ENCODE results near the gene ISOC2. TPM values are rescaled to one million over a fixed set of nuclear protein-coding genes. Genes with fewer than 3 reads are reported as not detected.

ISOC2 gene
- total RNA-seq, 2 experiments from 2014 or later: 31.9 to 32.1 TPM

DNA sequence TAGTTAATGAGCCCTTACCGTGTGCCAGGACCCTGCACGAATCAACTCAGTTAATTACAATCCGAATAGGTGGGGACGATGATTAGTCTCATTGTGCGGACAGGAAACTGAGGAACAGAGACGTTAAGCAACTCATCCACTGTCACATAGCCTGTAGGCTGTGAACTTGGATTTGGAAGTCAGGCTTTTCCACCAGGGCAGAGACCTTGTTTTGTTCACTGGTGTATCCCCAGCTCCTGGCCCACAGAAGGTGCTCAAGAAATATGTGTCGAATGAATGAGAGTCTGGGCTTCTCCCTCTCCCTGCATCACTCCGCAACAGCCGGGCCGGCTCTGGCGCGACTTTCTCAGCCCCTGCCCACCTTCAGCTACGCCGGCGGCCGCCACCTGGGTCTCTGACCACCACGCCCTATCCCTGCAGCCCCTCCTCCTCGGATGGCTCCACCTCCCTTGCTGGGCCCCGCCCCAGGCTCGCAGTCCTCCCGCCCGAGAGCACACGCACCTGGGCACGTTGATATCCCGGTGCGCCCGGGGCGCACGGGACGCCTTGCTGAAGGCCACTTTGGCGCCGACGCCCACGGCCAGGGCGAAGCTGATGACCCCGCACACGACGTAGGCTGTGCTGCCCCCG, 19.6 kb downstream of the ISOC2 start:
- CTCF ChIA-PET: interaction anchor here (1.2 to 2.2 kb wide), 2 partner anchors 12 to 62 kb away, joined by 4 to 5 read pairs; no protein-coding TSS in a partner anchor
- Mint-ChIP-seq H3K27me3 (ENCODE audit: low read depth) (peaks cover 61% of the 10 kb centered on the region), H3K4me3 (no peak overlapping the region), H3K36me3 (ENCODE audit: low read depth) (peaks cover 3% of the 10 kb centered on the region), H3K27ac (peak overlapping the region; percentile 2), H3K4me1 (ENCODE audit: low read depth) (peaks cover 12% of the 10 kb centered on the region), H3K9me3 (ENCODE audit: insufficient read depth) (no peaks in the 10 kb centered on the region)
- POLR2A ChIA-PET: no interaction called here
- DNase-seq (no peak), ATAC-seq (no peak)

DNA sequence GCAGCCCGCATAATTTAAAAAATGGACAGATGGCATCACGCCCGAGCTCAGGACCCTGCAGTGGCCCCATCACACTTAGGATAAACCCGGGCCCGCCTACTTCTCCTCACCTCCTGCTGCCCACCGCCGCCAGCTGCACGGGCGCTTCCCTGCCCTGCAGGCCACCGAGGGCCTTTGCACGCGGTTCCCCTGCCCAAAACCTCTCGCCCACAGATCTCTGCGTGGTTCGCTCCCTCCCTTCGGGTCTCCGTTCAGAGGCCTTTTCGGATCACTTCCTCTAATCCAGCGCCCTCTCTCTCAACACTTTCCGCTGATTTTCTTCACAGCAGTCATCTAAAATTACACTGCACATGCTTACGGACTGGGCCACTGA, 20.1 kb downstream of the ISOC2 start:
- DNase-seq (no peak), ATAC-seq (no peak)
- ChIA-PET CTCF (interaction anchor here (1.2 to 2.2 kb wide), 2 partner anchors 12 to 63 kb away, joined by 4 to 5 read pairs; no protein-coding TSS in a partner anchor), POLR2A (no interaction called here)
- Mint-ChIP-seq H3K9me3 (ENCODE audit: insufficient read depth) (no peaks in the 10 kb centered on the region), H3K4me1 (ENCODE audit: low read depth) (peaks cover 12% of the 10 kb centered on the region), H3K27me3 (ENCODE audit: low read depth) (peaks cover 64% of the 10 kb centered on the region), H3K4me3 (peak overlapping the region; percentile 1), H3K36me3 (ENCODE audit: low read depth) (peaks cover 3% of the 10 kb centered on the region), H3K27ac (peak overlapping the region; percentile 2)

DNA sequence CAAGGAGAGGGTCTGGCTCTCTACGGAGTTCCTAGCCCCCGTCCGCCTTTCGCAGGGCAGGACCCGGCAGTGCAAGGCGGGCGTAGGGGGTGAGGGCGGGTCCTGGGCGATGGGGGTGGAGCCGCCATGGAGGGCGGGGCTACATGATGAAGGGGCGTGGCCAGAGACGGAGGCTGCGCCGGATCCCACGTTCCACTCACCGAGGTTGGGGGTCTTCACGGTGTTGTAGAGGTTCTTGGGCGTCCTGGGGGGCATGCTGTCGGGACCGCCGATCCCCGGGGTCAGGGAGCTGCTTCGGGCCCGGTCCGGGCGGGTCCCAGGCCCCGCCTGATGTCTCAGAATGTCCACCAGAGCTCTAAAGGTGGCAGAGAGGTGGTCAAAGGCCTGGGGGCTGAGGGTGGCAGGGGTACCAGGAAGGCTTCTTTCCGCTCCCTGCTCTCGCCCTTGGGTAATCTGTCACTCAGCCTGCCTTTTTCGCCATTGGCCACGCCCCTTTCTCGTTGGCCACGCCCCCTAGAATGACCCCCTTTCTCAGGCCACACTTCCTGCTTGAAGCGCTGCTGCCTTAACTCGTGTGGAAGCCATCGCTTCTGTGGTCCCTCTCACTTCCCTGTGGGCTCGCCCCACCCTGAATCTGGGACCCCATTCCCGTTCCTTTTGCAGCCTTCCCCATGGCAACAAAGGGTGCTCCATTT, 20.9 kb downstream of the ISOC2 start:
- DNase-seq (no peak), ATAC-seq (no peak)
- CTCF ChIA-PET: interaction anchor here (1.2 to 2.2 kb wide), 2 partner anchors 13 to 63 kb away, joined by 4 to 5 read pairs; no protein-coding TSS in a partner anchor
- peak overlapping the region; percentile 12 for H3K27ac Mint-ChIP-seq
- no peaks in the 10 kb centered on the region for H3K9me3 Mint-ChIP-seq (ENCODE audit: insufficient read depth)
- peaks cover 12% of the 10 kb centered on the region for H3K4me1 Mint-ChIP-seq (ENCODE audit: low read depth)
- peaks cover 3% of the 10 kb centered on the region for H3K36me3 Mint-ChIP-seq (ENCODE audit: low read depth)
- no peak overlapping the region for H3K4me3 Mint-ChIP-seq
- POLR2A ChIA-PET: interaction anchor here (0.5 kb wide), 1 partner anchor 57 kb away, joined by 4 read pairs; no protein-coding TSS in a partner anchor
- peaks cover 62% of the 10 kb centered on the region for H3K27me3 Mint-ChIP-seq (ENCODE audit: low read depth)

DNA sequence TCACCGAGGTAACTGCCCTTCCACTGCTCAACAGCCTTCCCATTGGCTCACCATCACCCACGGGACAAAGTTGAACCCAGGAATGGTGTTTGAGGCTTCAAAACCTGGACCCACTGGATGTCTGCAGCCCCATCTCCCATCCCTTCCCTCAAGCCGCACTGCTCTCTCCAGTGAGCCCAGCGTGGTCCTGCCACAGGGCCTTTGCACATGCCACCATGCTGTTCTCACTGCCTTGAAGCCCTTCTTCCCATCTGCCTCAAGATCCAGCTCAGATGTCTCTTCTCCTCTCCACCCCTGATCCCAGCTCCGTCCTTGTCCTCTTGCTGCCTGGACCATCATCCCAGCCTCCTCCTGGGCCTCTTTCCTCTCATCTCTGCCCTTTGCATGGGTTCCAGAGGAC, 22.4 kb downstream of the ISOC2 start:
- peaks cover 52% of the 10 kb centered on the region for H3K27me3 Mint-ChIP-seq (ENCODE audit: low read depth)
- CTCF ChIA-PET: no interaction called here
- peaks cover 3% of the 10 kb centered on the region for H3K36me3 Mint-ChIP-seq (ENCODE audit: low read depth)
- POLR2A ChIA-PET: no interaction called here
- DNase-seq (no peak), ATAC-seq (no peak)
- H3K4me3 Mint-ChIP-seq: no peak overlapping the region
- no peak overlapping the region for H3K27ac Mint-ChIP-seq
- H3K4me1 Mint-ChIP-seq (ENCODE audit: low read depth): peaks cover 12% of the 10 kb centered on the region
- no peaks in the 10 kb centered on the region for H3K9me3 Mint-ChIP-seq (ENCODE audit: insufficient read depth)

DNA sequence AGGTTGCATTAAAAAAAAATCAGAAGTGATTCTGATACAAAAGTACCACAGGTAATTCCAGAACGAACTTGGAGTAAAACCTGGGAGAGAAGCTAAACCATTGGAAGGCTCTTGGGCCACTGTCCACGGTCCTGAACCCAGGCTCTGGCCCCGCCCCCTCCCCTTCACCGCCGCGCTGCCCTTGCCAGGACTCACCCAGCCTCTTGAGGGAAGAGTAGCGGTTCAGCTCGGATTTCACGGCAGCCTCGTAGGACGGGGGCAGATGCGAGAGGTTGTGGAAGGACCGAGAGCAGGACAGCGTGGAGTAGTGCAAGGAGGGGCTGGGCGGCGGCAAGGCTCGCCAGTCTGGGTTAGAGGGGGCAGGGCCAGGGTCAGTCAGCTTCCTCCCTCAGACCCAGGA, 24.0 kb downstream of the ISOC2 start:
- peaks cover 41% of the 10 kb centered on the region for H3K27me3 Mint-ChIP-seq (ENCODE audit: low read depth)
- no peak overlapping the region for H3K4me3 Mint-ChIP-seq
- peaks cover 3% of the 10 kb centered on the region for H3K36me3 Mint-ChIP-seq (ENCODE audit: low read depth)
- ATAC-seq (no peak), DNase-seq (peak; percentile 49)
- ChIA-PET POLR2A (interaction anchor here (0.7 to 1.3 kb wide), 3 partner anchors 30 to 196 kb away, joined by 3 to 4 read pairs (median 4); partner anchors contain the start of gene UBE2S), CTCF (interaction anchor here (0.8 to 1.2 kb wide), 5 partner anchors 10 to 195 kb away, joined by 3 to 5 read pairs (median 3); partner anchors contain the start of gene ZNF865)
- no peaks in the 10 kb centered on the region for H3K9me3 Mint-ChIP-seq (ENCODE audit: insufficient read depth)
- no peak overlapping the region for H3K27ac Mint-ChIP-seq
- peaks cover 12% of the 10 kb centered on the region for H3K4me1 Mint-ChIP-seq (ENCODE audit: low read depth)

DNA sequence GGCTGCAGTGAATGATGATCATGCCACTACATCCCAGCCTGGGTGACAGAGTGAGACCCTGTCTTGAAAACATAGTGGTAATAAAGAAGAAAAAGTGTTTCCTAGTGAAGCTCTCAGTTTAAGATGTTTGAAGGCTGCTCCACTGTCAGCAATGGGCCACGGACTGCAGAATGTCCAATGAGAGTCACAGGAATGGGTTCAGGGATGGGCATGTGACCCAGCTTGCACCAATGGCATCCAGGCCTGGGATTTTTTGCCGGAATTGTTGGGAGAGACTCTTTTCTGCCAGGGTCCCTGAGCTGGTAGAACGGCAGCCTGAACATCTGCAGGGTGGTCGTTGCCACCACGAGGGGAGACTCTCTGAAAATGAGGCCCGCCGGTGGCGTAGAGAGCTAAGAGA, 24.6 kb downstream of the ISOC2 start:
- H3K9me3 Mint-ChIP-seq (ENCODE audit: insufficient read depth): no peaks in the 10 kb centered on the region
- no peak overlapping the region for H3K4me3 Mint-ChIP-seq
- no peak overlapping the region for H3K27ac Mint-ChIP-seq
- ATAC-seq: no peak
- POLR2A ChIA-PET: interaction anchor here (1.3 kb wide), 1 partner anchor 30 kb away, joined by 4 read pairs; no protein-coding TSS in a partner anchor
- CTCF ChIA-PET: interaction anchor here (0.8 to 1.7 kb wide), 6 partner anchors 10 to 196 kb away, joined by 3 to 5 read pairs (median 3); partner anchors contain the start of gene ZNF865
- no peak for DNase-seq
- peaks cover 3% of the 10 kb centered on the region for H3K36me3 Mint-ChIP-seq (ENCODE audit: low read depth)
- H3K27me3 Mint-ChIP-seq (ENCODE audit: low read depth): peaks cover 41% of the 10 kb centered on the region
- peaks cover 12% of the 10 kb centered on the region for H3K4me1 Mint-ChIP-seq (ENCODE audit: low read depth)

DNA sequence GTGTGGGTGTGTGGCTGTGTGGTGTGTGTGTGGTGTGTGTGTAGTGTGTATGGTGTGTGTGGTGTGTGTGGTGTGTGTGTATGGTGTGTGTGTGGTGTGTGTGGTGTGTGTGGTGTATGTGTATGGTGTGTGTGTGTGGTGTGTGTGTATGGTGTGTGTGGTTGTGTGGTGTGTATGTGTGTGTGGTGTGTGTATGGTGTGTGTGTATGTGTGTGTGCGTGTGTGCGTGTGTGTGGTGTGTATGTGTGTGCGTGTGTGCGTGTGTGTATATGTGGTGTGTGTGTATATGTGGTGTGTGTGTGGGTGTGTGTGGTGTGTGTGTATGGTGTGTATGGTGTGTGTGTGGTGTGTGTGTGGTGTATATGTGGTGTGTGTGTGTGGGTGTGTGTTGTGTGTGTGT, 26.4 kb downstream of the ISOC2 start:
- Mint-ChIP-seq H3K27me3 (ENCODE audit: low read depth) (peaks cover 35% of the 10 kb centered on the region), H3K4me3 (no peak overlapping the region), H3K27ac (no peak overlapping the region), H3K9me3 (ENCODE audit: insufficient read depth) (no peaks in the 10 kb centered on the region), H3K4me1 (ENCODE audit: low read depth) (no peaks in the 10 kb centered on the region), H3K36me3 (ENCODE audit: low read depth) (no peaks in the 10 kb centered on the region)
- DNase-seq (no peak), ATAC-seq (no peak)
- POLR2A ChIA-PET: no interaction called here
- CTCF ChIA-PET: interaction anchor here (1.7 kb wide), 1 partner anchor 70 kb away, joined by 3 read pairs; no protein-coding TSS in a partner anchor

DNA sequence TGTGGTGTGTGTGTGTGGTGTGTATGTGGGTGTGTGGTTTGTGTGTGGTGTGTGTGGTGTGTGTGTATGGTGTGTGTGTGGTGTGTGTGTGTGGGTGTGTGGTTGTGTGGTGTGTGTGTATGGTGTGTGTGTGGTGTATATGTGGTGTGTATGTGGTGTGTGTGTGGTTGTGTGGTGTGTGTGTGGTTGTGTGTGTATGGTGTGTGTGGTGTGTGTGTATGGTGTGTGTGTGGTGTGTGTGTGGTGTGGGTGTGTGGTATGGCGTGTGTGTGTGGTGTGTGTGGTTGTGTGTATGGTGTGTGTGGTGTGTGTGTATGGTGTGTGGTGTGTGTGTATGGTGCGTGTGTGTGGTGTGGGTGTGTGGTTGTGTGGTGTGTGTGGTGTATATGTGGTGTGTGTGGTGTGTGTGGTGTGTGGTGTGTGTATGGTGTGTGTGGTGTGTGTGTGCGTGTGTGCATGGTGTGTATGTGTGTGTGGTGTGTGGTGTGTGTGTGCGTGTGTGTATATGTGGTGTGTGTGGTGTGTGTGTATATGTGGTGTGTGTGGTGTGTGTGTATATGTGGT, 27.0 kb downstream of the ISOC2 start:
- H3K27ac Mint-ChIP-seq: no peak overlapping the region
- no peaks in the 10 kb centered on the region for H3K36me3 Mint-ChIP-seq (ENCODE audit: low read depth)
- DNase-seq (no peak), ATAC-seq (no peak)
- ChIA-PET CTCF (no interaction called here), POLR2A (interaction anchor here (0.5 kb wide), 1 partner anchor 50 kb away, joined by 3 read pairs; the partner anchor contains the start of gene TMEM238)
- no peaks in the 10 kb centered on the region for H3K9me3 Mint-ChIP-seq (ENCODE audit: insufficient read depth)
- peaks cover 30% of the 10 kb centered on the region for H3K27me3 Mint-ChIP-seq (ENCODE audit: low read depth)
- H3K4me1 Mint-ChIP-seq (ENCODE audit: low read depth): no peaks in the 10 kb centered on the region
- H3K4me3 Mint-ChIP-seq: no peak overlapping the region

DNA sequence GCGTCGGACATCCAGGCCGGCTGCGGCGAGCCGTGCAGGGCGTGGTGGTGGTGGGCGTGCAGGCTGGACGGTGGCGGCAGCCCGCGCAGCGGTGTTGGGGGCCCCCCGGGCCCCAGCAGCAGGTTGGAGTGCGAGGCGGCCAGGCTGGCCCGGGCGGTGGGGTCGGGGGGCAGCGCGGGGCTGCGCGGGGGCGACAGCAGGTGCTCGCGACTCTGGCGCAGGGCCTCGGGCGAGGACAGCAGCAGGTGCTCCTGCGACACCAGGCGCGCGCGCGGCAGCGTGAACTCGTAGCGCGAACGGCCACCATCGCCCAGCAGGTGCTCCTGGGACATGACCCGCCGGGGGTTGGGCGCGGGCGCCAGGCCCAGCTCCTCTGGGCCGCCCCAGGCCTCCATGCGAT, 28.1 kb downstream of the ISOC2 start:
- DNase-seq: no peak
- peaks cover 25% of the 10 kb centered on the region for H3K27me3 Mint-ChIP-seq (ENCODE audit: low read depth)
- POLR2A ChIA-PET: no interaction called here

DNA sequence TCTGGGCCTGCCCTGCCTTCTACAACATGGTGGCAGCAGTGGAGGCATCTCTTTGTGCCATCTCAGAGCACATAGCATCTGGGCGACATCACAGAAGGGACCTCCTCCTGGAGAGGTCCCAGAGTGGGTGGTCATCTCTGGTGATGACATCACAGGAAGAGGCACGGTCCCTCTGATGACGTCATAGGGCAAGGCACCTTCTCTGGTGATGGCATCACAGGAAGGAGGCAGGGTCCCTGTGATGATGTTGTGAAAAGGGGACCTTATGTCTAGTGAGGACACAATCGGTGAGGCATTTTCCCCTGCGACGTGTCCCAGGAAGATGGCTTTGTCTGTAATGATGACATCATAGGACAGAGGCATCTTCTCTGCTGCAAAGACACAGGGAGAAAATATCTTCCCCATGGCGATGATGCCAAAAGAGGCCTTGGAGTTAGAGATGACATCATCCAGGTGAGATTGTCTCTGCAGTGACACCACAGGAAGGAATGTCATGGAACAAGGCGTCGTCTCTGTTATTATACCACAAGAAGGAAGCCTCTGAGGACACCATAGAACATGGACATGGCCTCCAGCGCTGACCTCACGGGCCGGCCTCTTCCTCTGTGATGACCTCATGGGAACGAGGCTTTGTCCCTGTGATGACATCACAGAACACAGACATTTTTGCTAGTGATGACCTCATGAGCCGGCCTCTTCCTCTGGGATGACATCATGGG, 29.0 kb downstream of the ISOC2 start:
- Mint-ChIP-seq H3K4me3 (no peak overlapping the region), H3K27me3 (ENCODE audit: low read depth) (peaks cover 25% of the 10 kb centered on the region), H3K9me3 (ENCODE audit: insufficient read depth) (no peaks in the 10 kb centered on the region), H3K36me3 (ENCODE audit: low read depth) (no peaks in the 10 kb centered on the region), H3K4me1 (ENCODE audit: low read depth) (no peaks in the 10 kb centered on the region), H3K27ac (no peak overlapping the region)
- ChIA-PET POLR2A (no interaction called here), CTCF (no interaction called here)
- DNase-seq (no peak), ATAC-seq (no peak)

More for the DNA sequence above, 28.1 kb downstream of the ISOC2 start:
- Mint-ChIP-seq H3K36me3 (ENCODE audit: low read depth) (no peaks in the 10 kb centered on the region), H3K27ac (no peak overlapping the region), H3K4me1 (ENCODE audit: low read depth) (no peaks in the 10 kb centered on the region), H3K4me3 (no peak overlapping the region), H3K9me3 (ENCODE audit: insufficient read depth) (no peaks in the 10 kb centered on the region)
- CTCF ChIA-PET: no interaction called here
- no peak for ATAC-seq

DNA sequence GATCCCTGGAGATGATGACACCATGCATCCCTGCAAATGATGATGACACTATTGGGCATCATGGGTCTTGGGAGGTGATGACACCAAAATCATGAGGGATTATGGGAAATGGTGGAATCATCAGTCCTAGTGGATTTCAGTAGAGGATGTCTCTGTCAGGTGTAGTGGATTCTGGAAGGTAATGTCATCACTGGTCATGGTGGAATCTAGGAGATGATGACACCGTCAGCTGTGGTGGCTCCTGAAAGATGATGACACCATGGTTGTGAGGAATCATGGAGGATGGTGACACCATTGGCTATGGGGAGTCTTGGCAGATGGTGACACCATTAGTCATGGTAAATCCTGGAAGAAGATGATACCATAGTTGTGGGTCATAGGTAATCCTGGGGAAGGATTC, 30.3 kb downstream of the ISOC2 start:
- no peak for ATAC-seq
- Mint-ChIP-seq H3K27ac (no peak overlapping the region), H3K4me1 (ENCODE audit: low read depth) (no peaks in the 10 kb centered on the region), H3K9me3 (ENCODE audit: insufficient read depth) (no peaks in the 10 kb centered on the region), H3K27me3 (ENCODE audit: low read depth) (peaks cover 17% of the 10 kb centered on the region), H3K36me3 (ENCODE audit: low read depth) (no peaks in the 10 kb centered on the region), H3K4me3 (no peak overlapping the region)
- no peak for DNase-seq
- POLR2A ChIA-PET: no interaction called here
- CTCF ChIA-PET: no interaction called here

Data from activated CD8-positive, alpha-beta T cell treated with anti-CD3 and anti-CD28 coated beads, Interleukin-2, amount 10 ng/mL, durations not matched to agents 7 days and 5 days (primary cell).